ENCODE results near the gene DCST2.

- TF ChIP-seq CTCF (IDR thresholded peaks at IDR 0.05; ENCODE audit: low read depth, low read length) (no peak), EZH2phosphoT487 (IDR thresholded peaks at IDR 0.05; ENCODE audit: low read depth) (no peak)
Measured at GRCh38 chr1:154971341-154971998, 62.1 kb downstream of the DCST2 start.
